Fibroblast of villous mesenchyme (primary cell): ENCODE data around the gene IGSF8. TPM values are rescaled to one million over a fixed set of nuclear protein-coding genes. Genes with fewer than 3 reads are reported as not detected.
A peak's percentile ranks its signal among the peaks of the same experiment; 100 is the strongest.
"Not testable (repeated sequence)": the region's sequence is repeated elsewhere in the genome, so short reads cannot be mapped to it uniquely, and the experiment has no call there.

Source experiments
- DNase-seq: peaks from one replicate; pipeline ENCODE4 v3.0.0-alpha.2; 2010; ENCODE audit warnings: low read depth
- H3K4me3 ChIP-seq: 2 replicates; pipeline ENCODE4 v1.5.1; 2011; ENCODE audit warnings: low read depth, mild to moderate bottlenecking, low read length
- total RNA-seq: library from RNA; depleted of rRNA; stranded (reverse); fragments of >200 nt; gene quantifications from 2 replicates; pipeline ENCODE4 v1.2.3, GENCODE V29; 2012
- TF ChIP-seq, protein P1 (sequence below): IDR thresholded peaks from 2 replicates; pipeline ENCODE4 v1.5.1; 2012; ENCODE audit warnings: low read depth, mild to moderate bottlenecking, low read length; ENCODE audit not compliant: insufficient read depth

The IGSF8 gene
- total RNA-seq, 1 donor: 14.7 TPM

DNA sequence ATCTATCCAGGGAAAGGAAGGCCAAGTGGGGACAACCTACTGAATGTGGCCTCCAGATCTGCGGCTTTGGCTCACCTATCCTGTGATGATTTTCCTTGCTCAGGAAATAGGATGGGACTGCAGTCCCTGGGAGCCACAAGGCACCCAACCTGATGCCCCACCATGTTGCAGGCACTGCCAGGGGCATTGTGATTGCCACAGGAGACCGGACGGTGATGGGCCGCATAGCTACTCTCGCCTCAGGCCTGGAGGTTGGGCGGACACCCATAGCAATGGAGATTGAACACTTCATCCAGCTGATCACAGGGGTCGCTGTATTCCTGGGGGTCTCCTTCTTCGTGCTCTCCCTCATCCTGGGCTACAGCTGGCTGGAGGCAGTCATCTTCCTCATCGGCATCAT is 29.0 kb upstream of the IGSF8 start:
- H3K4me3 ChIP-seq: no peak overlapping the region
- DNase-seq: no peak
- TF ChIP-seq, protein P1, sequence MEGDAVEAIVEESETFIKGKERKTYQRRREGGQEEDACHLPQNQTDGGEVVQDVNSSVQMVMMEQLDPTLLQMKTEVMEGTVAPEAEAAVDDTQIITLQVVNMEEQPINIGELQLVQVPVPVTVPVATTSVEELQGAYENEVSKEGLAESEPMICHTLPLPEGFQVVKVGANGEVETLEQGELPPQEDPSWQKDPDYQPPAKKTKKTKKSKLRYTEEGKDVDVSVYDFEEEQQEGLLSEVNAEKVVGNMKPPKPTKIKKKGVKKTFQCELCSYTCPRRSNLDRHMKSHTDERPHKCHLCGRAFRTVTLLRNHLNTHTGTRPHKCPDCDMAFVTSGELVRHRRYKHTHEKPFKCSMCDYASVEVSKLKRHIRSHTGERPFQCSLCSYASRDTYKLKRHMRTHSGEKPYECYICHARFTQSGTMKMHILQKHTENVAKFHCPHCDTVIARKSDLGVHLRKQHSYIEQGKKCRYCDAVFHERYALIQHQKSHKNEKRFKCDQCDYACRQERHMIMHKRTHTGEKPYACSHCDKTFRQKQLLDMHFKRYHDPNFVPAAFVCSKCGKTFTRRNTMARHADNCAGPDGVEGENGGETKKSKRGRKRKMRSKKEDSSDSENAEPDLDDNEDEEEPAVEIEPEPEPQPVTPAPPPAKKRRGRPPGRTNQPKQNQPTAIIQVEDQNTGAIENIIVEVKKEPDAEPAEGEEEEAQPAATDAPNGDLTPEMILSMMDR: no peak

DNA sequence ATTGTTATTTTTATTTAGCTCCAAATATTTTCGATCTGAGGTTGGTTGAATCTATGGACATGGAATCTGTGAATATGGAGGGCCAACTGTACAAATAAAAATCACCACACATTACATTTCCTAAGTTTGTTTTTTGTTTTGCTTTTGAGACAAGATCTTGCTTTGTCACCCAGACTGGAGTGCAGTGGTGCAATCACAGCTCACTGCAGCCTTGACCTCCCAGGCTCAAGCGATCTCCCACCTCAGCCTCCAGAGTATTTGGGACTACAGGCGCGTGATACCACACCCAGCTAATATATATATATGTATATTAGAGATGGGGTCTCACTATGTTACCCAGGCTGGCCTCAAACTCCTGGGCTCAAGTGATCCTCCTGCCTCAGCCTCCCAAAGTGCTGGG is 27.9 kb upstream of the IGSF8 start:
- H3K4me3 ChIP-seq, DNase-seq: not testable (repeated sequence)

DNA sequence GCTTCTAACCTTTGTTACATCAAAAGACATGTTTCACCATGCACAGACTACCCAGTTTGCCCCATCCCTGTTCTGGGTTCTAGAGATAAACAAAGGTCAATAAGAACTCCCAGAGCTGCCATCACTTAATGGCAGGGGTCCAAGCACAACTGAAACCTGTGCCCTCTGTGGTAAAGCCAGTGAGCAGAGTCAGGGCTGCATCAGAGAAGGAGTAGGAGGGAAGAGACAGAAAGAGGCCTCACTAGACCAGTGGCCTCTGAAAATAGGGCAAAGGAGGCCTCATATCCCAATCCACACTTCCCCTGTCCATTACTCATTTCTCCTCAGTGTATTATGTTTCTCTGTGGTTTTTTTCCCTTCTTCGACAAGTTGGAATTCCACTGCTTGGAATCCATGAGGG is 27.3 kb upstream of the IGSF8 start:
- TF ChIP-seq, protein P1: no peak
- no peak for DNase-seq
- no peak overlapping the region for H3K4me3 ChIP-seq

DNA sequence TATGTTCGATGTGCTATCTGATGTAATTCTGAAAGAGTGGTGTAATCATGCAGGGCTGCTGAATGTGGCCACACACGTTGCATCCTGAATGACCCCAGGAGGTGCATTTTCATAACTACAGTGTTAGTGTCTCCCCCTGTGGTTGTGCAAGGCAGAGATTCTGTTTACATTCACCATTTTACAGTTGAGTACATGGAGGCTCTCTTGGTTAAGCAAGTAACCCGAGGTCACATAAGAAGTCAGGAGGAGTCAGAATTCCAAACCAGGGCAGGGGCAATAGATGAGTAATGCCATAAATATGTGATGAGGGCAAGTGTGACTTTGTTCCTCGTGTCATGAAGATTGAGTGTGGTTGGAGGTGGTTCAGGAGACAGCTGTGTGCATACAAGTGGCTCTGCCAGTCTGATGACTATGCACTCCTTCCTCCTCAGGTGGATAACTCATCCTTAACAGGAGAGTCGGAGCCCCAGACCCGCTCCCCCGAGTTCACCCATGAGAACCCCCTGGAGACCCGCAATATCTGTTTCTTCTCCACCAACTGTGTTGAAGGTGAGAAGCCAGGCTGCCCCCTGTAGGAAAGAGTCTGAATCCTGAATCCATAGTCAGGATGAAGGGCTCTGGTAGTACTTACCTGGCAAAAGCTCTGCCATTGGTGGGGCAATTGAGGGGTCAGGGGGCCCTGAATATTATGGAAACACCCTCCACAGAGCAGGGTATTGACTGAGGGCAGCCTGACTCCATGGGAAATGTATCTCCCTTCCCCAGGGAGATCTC is 26.5 kb upstream of the IGSF8 start:
- no peak overlapping the region for H3K4me3 ChIP-seq
- TF ChIP-seq, protein P1: peak; percentile 26
- DNase-seq: peak; percentile 89

DNA sequence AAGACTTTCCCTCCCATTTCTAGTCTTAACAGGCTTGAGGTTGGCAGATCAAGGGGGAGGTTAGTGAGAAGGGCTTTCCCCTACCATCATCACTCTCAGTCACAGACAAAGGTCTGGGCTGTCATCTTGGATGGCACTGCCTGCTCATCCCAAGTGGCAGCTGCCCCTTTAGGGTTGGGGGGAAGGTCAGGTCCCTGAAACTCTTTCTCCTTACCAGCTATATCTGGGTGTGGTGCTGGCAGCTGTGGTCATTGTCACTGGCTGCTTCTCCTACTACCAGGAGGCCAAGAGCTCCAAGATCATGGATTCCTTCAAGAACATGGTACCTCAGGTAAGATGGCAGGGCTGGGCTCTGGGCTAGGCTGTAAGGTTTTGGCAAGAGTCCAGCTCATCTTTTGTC is 25.3 kb upstream of the IGSF8 start:
- TF ChIP-seq, protein P1: no peak
- no peak for DNase-seq

DNA sequence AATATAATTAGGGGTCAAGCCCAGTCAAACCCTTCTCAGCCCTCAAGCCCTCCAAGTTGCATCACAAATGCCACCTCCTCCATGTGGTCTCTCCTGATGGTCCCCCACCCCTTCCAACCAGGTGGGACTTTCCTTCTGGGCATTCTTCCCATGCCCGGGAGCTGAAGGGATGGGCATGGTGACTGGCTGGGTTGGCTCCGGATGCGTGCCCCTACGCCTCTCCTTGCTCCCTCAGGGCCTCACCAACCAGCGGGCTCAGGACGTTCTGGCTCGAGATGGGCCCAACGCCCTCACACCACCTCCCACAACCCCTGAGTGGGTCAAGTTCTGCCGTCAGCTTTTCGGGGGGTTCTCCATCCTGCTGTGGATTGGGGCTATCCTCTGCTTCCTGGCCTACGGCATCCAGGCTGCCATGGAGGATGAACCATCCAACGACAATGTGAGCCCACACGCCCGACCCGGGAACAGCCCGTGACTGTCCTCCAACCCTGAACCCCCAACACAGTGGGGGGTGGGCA is 24.6 kb upstream of the IGSF8 start:
- DNase-seq: no peak
- H3K4me3 ChIP-seq: no peak overlapping the region
- TF ChIP-seq, protein P1: no peak

More for the DNA sequence above, 25.3 kb upstream of the IGSF8 start:
- H3K4me3 ChIP-seq: no peak overlapping the region

DNA sequence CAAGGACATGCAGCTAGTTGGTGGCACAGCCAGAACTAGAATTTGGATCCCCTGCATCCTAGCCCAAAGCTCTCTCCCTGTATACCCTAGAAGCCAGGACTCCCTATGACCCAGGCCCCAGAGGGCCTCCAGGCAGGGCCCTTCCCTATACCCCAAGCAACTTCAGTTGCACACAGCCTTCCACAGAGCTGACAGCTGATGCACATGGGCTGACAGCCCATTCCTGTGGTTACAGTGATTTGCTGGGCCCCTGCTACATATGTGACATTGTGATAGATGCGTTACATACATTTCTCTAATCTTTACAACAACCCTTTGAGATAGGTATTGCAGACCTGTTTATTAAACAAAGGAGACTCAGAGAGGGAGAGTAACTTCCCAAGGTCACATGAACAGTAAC is 23.0 kb upstream of the IGSF8 start:
- TF ChIP-seq, protein P1: no peak
- DNase-seq: no peak
- no peak overlapping the region for H3K4me3 ChIP-seq
